Choroid plexus epithelial cell (primary cell): ENCODE data around the gene TSNAX.
"Not testable (repeated sequence)": the region's sequence is repeated elsewhere in the genome, so short reads cannot be mapped to it uniquely, and the experiment has no call there.

Experiments
- DNase-seq: peaks from one replicate; pipeline ENCODE4 v3.0.0-alpha.2; 2010; ENCODE audit warnings: low read depth
- H3K4me3 ChIP-seq: 2 replicates; pipeline ENCODE4 v1.5.1; 2011; ENCODE audit warnings: low read depth, mild to moderate bottlenecking, control low read depth, low read length, moderate library complexity
- CTCF ChIP-seq: conservative IDR thresholded peaks from 2 replicates; pipeline ENCODE4 v1.5.1; 2011; ENCODE audit warnings: low read depth, mild to moderate bottlenecking, control low read depth, inconsistent platforms, low read length, moderate library complexity

TSNAX gene

GRCh38 chr1:231493421-231494185 lies 34.9 kb upstream of the TSNAX start:
- H3K4me3 ChIP-seq: no peak overlapping the region
- DNase-seq: peak; percentile 81
- TF ChIP-seq CTCF: no peak

DNA sequence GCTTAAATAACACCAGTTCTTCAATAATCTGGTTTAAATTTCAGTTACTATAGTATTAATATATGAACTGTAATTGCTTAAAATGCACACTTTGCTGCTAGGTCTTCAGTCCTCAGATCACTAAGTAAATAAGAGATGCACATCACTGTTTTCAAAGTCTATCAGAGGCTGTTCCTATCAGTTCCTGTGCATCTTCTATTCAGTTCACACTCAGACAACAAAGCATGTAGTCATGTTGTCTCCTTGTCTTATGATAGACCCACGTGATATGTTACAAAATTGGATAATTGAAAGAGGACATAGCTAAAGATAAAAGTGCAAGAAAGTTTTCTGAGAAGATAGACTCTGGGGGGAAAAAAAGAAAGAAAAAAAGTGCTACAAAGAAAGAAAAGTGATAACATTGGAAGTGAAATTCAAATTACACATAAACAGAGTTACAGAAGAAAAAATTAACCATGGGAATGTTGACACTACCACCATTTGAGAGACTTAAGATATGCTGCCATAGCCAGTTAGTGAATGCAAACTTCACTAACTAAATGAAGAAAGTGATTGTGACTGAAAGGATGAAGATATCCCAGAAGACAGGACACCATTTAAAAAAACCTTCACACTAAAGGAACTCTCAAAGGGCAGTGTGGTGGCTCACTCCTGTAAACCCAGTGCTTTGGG lies 33.9 kb upstream of the TSNAX start:
- no peak for DNase-seq
- no peak for TF ChIP-seq CTCF
- H3K4me3 ChIP-seq: no peak overlapping the region

DNA sequence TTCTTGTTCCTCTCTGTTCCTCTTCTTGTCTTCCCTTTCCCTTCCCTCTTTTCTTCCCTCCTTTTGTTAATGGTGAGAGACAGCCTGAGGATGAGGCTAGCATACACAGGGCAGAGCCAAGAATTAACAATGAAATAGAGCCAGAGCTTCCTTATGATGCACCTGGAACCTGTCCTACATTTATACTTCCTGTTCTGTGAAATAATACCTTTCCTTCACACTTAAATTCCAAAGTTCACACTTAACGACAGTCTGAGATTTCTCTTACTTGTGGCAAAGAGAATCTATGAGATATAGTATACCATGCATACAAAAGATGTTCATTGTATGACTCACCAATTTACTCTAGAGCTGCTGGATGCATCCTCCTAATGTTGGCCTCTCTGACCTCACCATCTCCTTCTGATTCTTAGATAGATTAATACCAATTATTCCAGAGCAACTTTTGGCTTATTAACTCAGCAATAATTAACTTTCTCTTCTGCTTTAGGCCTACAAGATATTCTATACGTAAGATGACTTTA lies 30.8 kb upstream of the TSNAX start:
- TF ChIP-seq CTCF: no peak
- no peak overlapping the region for H3K4me3 ChIP-seq
- DNase-seq: no peak

DNA sequence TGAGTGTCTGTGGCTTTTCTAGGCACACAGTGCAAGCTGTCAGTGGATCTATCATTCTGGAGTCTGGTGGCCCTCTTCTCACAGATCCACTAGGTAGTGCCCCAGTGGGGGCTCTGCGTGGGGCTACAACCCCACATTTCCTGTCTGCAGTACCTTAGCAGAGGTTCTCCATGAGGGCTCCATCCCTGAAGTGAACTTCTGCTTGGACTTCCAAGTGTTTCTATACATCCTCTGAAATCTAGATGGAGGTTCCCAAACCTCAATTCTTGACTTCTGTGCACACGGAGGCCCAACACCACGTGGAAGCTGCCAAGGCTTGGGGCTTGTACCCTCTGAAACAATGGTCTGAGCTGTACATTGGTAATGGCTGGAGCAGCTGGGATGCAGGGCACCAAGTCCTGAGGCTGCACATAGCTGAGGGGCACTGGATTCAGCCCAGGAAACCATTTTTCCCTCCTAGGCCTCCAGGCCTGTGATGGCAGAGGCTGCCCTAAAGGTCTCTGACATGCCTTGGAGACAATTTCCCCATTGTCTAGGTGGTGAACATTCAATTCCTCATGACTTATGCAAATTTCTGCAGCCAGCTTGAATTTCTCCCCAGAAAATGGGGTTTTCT lies 29.2 kb upstream of the TSNAX start:
- no peak for DNase-seq
- no peak for TF ChIP-seq CTCF
- H3K4me3 ChIP-seq: no peak overlapping the region

DNA sequence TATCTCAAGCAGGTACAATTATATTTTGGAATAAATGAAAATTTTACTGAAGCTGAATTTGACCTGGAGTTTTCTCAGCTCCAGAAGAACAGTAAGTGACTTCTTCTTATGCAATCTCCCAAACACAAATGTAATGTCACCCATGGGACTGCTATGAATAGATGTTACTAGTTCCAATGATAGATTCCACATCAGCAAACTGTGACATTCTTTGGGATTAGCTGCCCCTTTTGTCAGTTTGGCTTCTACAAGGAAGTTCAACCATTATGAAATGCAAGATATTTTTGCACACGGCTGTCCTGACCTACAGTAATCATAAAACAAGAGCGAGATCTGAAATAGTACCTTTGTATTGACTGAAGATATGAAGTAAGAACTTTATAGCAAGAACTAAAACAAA lies 27.8 kb upstream of the TSNAX start:
- no peak for DNase-seq
- no peak for TF ChIP-seq CTCF
- no peak overlapping the region for H3K4me3 ChIP-seq

GRCh38 chr1:231503168-231503567 lies 25.3 kb upstream of the TSNAX start:
- not testable (repeated sequence) for DNase-seq, H3K4me3 ChIP-seq

DNA sequence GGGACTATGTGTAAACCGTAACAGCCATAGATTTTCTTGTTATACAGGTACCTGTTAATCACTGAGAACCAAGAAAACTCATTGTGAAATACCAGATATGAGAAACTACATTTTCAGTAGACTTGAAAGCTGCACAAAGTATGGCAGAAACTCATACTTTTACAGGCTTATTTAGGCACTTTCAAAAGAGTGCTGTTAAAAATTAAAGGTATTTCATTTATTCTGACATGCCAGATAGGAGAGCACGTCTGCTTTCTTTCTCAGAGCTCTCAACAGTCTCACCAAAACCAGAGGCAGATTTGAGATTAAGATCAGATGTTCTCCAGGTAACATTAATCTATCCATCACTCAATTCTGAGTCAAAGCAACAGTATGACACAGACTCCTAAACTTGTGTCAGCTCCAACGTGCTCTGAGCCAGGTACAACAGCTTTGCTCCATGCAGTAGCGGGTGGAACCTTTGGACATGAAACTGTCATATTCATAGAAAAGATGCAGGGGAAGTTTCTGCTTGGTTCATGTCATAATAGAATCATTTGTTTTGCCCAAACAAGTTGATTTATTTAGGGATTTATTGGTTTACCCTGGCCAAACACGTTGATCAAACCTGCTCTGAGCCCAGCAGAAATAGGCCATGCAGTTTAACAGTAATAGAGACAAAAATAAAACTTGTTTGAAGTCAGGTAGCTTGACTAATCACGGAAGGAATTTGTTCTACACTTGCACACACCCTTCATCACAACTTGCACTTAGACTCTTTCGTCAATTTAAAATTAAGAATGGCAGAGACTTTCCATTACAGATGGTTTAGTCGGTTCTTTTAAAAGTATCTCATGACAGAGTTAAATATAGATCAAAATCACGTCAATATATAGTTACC lies 20.8 kb upstream of the TSNAX start:
- no peak for DNase-seq
- no peak overlapping the region for H3K4me3 ChIP-seq
- no peak for TF ChIP-seq CTCF
